ENCODE measurements around the gene ATP2B3. TPM values are rescaled to one million over a fixed set of nuclear protein-coding genes. Genes with fewer than 3 reads are reported as not detected.

The ATP2B3 gene
- total and polyA plus RNA-seq, 9 of the 15 experiments (the other 6 are each of a cell fraction or from before 2014, with no cell fraction given) = 0.04 TPM; not detected in 8

DNA sequence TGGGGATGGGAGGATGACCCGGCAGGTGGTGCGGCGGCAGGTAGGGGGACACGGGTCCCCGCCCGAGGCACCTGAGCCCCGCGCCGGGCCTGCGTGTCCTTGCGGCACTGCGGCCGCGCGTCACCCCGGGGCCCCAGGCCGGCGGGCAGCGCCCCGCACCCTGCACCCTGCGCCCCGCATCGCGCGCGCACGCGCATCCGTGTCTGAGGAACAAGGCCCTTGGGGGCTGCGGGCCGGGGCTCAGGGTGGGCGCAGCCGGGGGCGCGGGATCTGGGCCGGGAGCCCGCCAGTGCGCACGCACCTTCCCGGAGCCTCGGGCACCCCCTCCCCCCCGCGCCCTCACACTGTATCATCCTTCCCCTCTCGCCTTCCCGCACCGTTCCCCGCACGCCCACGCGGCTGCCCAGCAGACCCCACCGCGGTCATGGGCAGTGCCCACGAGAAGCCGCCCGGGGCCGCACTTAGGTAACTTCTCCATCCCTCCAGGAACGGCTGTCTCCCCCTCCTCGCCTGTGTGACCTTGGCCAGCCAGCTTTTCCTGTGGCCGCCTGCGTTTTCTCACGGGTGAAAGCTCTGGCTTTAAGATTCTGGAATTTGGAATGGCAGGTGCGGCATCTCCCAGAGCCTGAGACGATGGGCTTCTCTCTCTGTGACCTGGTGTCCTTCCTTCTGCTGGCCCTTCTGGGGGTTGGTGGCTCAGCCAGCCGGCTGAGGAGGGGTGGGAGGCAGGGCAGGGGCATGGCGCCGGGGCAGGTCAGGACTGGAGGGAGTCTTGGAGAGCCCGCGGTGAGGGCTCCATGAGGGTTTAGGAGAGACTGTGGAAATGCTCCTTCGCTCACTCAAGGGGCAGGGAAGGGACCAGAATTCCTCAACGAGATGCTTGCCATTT lies 748 bp downstream of the ATP2B3 start:
- ChIA-PET POLR2A (no interaction called here), CTCF (ENCODE audit: low intra/inter-chr PET ratio) (no interaction called here)
- no TSS peak for BruUV-seq (replicated peaks)
- Histone ChIP-seq H3K27ac (ENCODE audit: extremely low read depth, low read depth, low read length) (no peak overlapping the region), H3K4me3 (no peak overlapping the region), H3K27me3 (ENCODE audit: control insufficient read depth in 2 of 2, insufficient read depth in 2 of 2, low read length in 2 of 2) (peaks cover 2 to 33% of the 10 kb centered on the region in 2 experiments; a peak in 3 of 5 replicates), H3K36me3 (ENCODE audit: control insufficient read depth, insufficient read depth, low read length) (no peaks in the 10 kb centered on the region), H3K4me1 (replicated peaks in 1 of 2; ENCODE audit: control insufficient read depth in 2 of 2, insufficient read depth in 2 of 2, low read length in 2 of 2) (peaks cover 0 to 6% of the 10 kb centered on the region in 2 experiments; a peak in 2 of 5 replicates), H4K20me1 (replicated peaks; ENCODE audit: control insufficient read depth, insufficient read depth, low read length) (no peaks in the 10 kb centered on the region), H3K9me1 (ENCODE audit: control insufficient read depth, insufficient read depth, low read length) (no peaks in the 10 kb centered on the region), H3K9ac (ENCODE audit: insufficient read depth in 1 of 2, low read depth in 2 of 2, low read length in 2 of 2) (no peak overlapping the region), H3K9me3 (replicated peaks; ENCODE audit: control insufficient read depth, insufficient read depth, low read depth, low read length) (no peaks in the 10 kb centered on the region), H3K4me2 (ENCODE audit: insufficient read depth, low read length) (no peak overlapping the region), H3K79me2 (ENCODE audit: control insufficient read depth, insufficient read depth, low read length) (no peaks in the 10 kb centered on the region), H2AFZ (ENCODE audit: low read depth, low read length) (no peak overlapping the region)
- DNase-seq (ENCODE audit: extremely low read depth in 1 of 4, low spot score in 3 of 4) = no peak
- FAIRE-seq = no peak
- in situ Hi-C loops (cut with MboI) (no loop called here), intact Hi-C loops (cut with micrococcal nuclease) (no loop called here)
- 3% methylated on average over 5 of the region's 70 CpGs for WGBS (ENCODE audit: insufficient coverage, low coverage, missing lambda C conversion rate)
- no peak for ATAC-seq
- TF ChIP-seq SFPQ (IDR thresholded peaks at IDR 0.05; ENCODE audit: low read depth, low read length) = no peak
- TF ChIP-seq SMAD3 (CRISPR knock-in tag; conservative IDR thresholded peaks at IDR 0.05) = no peak
- TF ChIP-seq KAT8 (IDR thresholded peaks at IDR 0.05; ENCODE audit: low read depth) = no peak
- no peak for TF ChIP-seq CHD2 (IDR thresholded peaks at IDR 0.05; ENCODE audit: low read depth, low read length)
- TF ChIP-seq, protein P1, sequence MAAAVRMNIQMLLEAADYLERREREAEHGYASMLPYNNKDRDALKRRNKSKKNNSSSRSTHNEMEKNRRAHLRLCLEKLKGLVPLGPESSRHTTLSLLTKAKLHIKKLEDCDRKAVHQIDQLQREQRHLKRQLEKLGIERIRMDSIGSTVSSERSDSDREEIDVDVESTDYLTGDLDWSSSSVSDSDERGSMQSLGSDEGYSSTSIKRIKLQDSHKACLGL (CRISPR knock-in tag; IDR thresholded peaks at IDR 0.05; ENCODE audit: borderline replicate concordance, poor library complexity, severe bottlenecking) = no peak
- TF ChIP-seq RBM22 (IDR thresholded peaks at IDR 0.05; ENCODE audit: low read depth, low read length, poor library complexity, severe bottlenecking) = no peak
- TF ChIP-seq ZNF436 (CRISPR knock-in tag; IDR thresholded peaks at IDR 0.05) = no peak
- no peak for TF ChIP-seq PTTG1 (tag; IDR thresholded peaks at IDR 0.05; ENCODE audit: low read depth)
- no peak for TF ChIP-seq CBX1 (IDR thresholded peaks at IDR 0.05; ENCODE audit: low read depth)
- TF ChIP-seq HDAC8 (tag; IDR thresholded peaks at IDR 0.05) = no peak
- no peak for TF ChIP-seq ARHGAP35 (IDR thresholded peaks at IDR 0.05; ENCODE audit: partially characterized antibody)
- TF ChIP-seq LARP7 (IDR thresholded peaks at IDR 0.05) = no peak

All from K562 (cell line).